ENCODE results near the gene KCTD4.

Gene KCTD4

DNA sequence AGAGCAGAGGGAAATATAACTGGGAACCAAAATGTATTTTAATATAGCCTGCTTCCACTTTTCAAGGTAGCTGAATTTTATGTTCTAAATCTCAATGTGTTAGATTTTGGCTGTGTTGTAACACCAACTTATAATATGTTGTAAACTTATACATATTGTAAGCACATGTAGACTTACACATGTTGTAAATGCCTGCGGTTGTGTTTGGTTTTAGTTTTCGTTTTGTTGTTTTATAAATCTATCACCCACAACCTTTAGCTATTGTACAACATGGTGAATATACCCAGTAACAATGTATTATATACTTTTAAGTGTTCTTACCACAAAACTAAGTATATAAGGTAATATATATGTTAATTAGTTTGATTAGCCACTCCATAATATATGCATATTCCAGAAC lies 15.6 kb downstream of the KCTD4 start (continued):
- TF ChIP-seq ATF2 (tag by site-specific recombination; IDR thresholded peaks at IDR 0.05; ENCODE audit: low read depth) (no peak), ZSCAN23 (tag by site-specific recombination; IDR thresholded peaks at IDR 0.05) (no peak), ZNF654 (tag by site-specific recombination; IDR thresholded peaks at IDR 0.05; ENCODE audit: low read depth) (no peak)

DNA sequence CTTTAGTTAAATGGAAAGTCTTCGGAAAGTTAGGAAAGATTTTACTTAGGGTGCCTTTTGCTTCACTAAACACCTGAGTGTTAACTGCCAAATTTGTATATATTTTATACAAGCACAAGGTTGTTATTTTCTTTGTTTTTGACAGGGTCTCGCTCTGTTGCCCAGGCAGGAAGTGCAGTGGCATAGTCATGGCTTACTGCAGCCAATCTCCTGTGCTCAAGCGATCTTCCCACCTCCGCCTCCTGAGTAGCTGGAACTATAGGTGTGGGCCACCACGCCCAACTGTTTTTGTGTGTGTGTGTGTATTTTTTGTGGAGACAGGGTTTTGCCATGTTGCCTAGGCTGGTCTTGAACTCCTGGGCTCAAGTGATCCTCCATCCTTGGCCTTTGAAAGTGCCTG lies 16.2 kb downstream of the KCTD4 start:
- H3K4me3 ChIP-seq (ENCODE audit: low read depth, low read length) = no peak overlapping the region
- POLR2A ChIA-PET = no interaction called here
- no peaks in the 10 kb centered on the region for H3K36me3 ChIP-seq (ENCODE audit: control insufficient read depth in 2 of 2, insufficient read depth in 1 of 2, low read length in 2 of 2)
- peaks cover 3% of the 10 kb centered on the region for H3K4me1 ChIP-seq (ENCODE audit: control insufficient read depth, insufficient read depth, low read length)
- no peak overlapping the region for H3K27ac ChIP-seq (ENCODE audit: extremely low read depth, low read depth, low read length)
- no peaks in the 10 kb centered on the region for H3K9me3 ChIP-seq (ENCODE audit: control insufficient read depth, insufficient read depth, low read depth, low read length)
- TF ChIP-seq ZNF555 (tag by site-specific recombination; conservative IDR thresholded peaks at IDR 0.05) (no peak), ZFP69B (tag by site-specific recombination; IDR thresholded peaks at IDR 0.05) (no peak), ZNF350 (tag by site-specific recombination; IDR thresholded peaks at IDR 0.05) (no peak), YY1 (tag by site-specific recombination; IDR thresholded peaks at IDR 0.05) (no peak), ZNF510 (tag by site-specific recombination; IDR thresholded peaks at IDR 0.05; ENCODE audit: insufficient replicate concordance) (no peak), ZNF148 (tag by site-specific recombination; IDR thresholded peaks at IDR 0.05; ENCODE audit: borderline replicate concordance) (no peak), GLIS1 (tag by site-specific recombination; IDR thresholded peaks at IDR 0.05) (no peak), ZNF48 (tag by site-specific recombination; IDR thresholded peaks at IDR 0.05) (no peak), ZNF202 (tag by site-specific recombination; IDR thresholded peaks at IDR 0.05; ENCODE audit: borderline replicate concordance) (no peak), PRDM1 (tag by site-specific recombination; IDR thresholded peaks at IDR 0.05) (no peak), ZNF211 (tag by site-specific recombination; IDR thresholded peaks at IDR 0.05; ENCODE audit: low read depth) (no peak), ATF2 (tag by site-specific recombination; IDR thresholded peaks at IDR 0.05; ENCODE audit: low read depth) (no peak), ZNF394 (tag by site-specific recombination; IDR thresholded peaks at IDR 0.05; ENCODE audit: borderline replicate concordance) (no peak), PRDM10 (tag by site-specific recombination; IDR thresholded peaks at IDR 0.05) (no peak)
- TF ChIP-seq, protein P1, sequence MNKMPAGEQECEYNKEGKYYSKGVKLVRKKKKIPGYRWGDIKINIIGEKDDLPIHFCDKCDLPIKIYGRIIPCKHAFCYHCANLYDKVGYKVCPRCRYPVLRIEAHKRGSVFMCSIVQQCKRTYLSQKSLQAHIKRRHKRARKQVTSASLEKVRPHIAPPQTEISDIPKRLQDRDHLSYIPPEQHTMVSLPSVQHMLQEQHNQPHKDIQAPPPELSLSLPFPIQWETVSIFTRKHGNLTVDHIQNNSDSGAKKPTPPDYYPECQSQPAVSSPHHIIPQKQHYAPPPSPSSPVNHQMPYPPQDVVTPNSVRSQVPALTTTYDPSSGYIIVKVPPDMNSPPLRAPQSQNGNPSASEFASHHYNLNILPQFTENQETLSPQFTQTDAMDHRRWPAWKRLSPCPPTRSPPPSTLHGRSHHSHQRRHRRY (tag by site-specific recombination; IDR thresholded peaks at IDR 0.05) = no peak
- TF ChIP-seq, protein P2, sequence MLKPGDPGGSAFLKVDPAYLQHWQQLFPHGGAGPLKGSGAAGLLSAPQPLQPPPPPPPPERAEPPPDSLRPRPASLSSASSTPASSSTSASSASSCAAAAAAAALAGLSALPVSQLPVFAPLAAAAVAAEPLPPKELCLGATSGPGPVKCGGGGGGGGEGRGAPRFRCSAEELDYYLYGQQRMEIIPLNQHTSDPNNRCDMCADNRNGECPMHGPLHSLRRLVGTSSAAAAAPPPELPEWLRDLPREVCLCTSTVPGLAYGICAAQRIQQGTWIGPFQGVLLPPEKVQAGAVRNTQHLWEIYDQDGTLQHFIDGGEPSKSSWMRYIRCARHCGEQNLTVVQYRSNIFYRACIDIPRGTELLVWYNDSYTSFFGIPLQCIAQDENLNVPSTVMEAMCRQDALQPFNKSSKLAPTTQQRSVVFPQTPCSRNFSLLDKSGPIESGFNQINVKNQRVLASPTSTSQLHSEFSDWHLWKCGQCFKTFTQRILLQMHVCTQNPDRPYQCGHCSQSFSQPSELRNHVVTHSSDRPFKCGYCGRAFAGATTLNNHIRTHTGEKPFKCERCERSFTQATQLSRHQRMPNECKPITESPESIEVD (tag by site-specific recombination; IDR thresholded peaks at IDR 0.05) = no peak
- CTCF ChIA-PET = no interaction called here
